Hematopoietic multipotent progenitor cell treated with erythropoietin and hydrocortisone succinate and interleukin-3 and kit ligand, for 17 days (in vitro differentiated cells): Measurements from ENCODE around the gene HLX.

Source experiments
- DNase-seq: peaks from one replicate; pipeline ENCODE4 v3.0.0-alpha.2; 2015; ENCODE audit warnings: low spot score

The HLX gene

DNA sequence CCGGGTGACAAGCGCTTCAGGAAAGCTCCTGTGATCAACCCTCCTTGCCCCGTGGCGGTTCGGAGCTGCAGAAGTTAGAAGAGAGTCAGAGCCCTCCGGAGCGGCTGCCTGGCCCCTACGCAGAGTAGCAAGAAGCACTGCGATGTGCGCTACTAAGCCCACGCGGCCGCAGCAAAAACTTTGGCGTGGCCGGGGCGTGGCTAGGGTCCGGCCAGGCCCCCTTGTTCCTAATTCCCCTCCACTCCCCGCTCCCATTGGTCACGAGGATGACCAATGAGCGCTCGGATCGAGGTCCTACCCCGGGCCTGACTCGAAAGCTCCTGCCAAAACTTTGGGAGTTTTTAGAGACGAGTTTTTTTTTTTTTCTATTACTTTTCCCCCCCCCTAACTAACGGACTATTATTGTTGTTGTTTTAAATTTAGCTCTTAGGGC is at the start of gene HLX:
Gene HLX, plus strand, starts transcription at position 368 of the 433 bp plus-strand sequence. CDS start 415 bp downstream, outside the sequence.
- no peak for DNase-seq

- DNase-seq, result no peak
These were observed 45.8 kb upstream of the HLX start for GRCh38 chr1:220833436-220833835.

DNA sequence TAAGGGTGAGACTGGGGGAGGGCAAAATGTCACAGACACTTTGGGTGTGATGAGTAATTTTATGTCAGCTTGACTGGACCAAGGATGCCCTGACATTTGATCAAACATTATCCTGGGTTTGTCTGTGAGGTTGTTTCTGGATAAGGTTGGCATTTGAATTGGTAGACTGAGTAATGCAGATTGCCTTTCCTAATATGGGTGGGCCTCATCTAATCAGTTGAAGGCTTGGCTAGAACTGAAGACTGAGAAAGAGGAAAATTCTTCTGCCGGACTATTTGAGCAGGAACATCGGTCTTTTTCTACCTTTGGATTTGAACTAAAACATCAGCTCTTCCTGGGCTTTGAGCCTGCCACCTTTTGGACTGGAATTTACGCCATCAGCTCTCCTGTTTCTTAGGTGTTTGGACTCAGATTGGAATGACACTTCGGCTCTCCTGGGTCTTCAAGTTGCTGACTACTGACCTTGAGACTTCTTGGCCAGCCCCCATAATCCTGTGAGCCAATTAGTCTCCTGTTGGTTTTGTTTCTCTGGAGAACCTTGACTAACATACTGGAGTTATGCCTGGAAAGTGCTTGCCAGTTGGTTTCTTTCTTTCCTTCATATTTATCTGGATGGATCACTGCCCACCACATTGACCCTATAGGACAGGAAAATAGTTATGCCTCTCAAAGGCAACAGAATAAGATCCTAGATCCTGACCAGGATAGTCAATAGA is 44.9 kb upstream of the HLX start:
- DNase-seq, result no peak

GRCh38 chr1:220838578-220838977 is 40.7 kb upstream of the HLX start:
- no peak for DNase-seq

GRCh38 chr1:220839474-220839873 is 39.8 kb upstream of the HLX start:
- DNase-seq, result no peak

GRCh38 chr1:220841293-220841692 is 38.0 kb upstream of the HLX start:
- DNase-seq, result no peak

- DNase-seq, result no peak
These were observed 35.7 kb upstream of the HLX start for GRCh38 chr1:220843481-220844011.

GRCh38 chr1:220852408-220852807 is 26.8 kb upstream of the HLX start:
- no peak for DNase-seq

GRCh38 chr1:220872296-220872695 is 6.9 kb upstream of the HLX start:
- no peak for DNase-seq

GRCh38 chr1:220873087-220873486 is 6.2 kb upstream of the HLX start:
- DNase-seq, result no peak

GRCh38 chr1:220873868-220874655 is 5.2 kb upstream of the HLX start:
- peak; percentile 22 for DNase-seq

GRCh38 chr1:220875260-220875659 is 4.0 kb upstream of the HLX start:
- DNase-seq, result no peak

DNA sequence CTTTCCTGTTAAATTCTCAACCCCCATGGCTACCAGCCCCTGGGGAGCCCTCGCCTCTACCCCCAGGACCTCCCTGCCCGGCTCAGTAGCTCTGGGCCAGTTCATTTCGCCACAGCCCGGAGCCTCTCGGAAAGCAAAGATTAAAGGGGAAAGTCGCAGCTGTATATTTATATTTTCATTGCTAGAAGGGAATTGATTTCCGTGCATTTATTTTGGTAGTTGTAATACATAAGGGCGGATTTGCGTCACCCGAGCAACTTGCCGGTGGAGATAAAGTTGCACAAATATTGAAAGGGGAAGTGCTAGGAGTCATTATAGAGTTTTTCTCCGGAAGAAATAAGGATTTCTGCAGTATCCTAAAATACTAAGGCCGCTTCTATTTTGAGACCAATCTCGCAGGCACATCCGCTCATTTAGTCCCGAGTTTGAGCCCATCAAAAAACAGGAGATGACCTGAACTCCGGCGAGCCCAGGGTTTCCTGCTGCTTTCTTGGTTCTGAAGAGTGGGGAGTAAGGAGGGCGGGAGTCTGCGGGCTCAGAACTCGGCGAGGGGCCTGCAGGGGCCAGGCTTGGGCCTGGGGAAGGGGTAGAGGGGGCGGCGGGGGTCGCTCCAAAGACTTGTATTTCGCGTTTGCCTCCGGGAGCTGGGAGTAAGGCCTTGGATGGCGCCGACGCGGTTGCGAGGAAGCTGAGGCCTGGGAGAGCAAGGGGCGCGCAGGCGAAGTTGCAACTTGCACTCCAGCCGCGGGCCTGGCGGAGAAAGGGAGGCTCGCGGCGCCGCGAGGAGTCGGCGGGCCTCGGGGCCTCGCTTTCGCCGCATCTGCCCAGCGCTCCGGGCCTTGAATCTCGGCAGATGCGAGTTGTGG is 2.5 kb upstream of the HLX start:
- no peak for DNase-seq

DNA sequence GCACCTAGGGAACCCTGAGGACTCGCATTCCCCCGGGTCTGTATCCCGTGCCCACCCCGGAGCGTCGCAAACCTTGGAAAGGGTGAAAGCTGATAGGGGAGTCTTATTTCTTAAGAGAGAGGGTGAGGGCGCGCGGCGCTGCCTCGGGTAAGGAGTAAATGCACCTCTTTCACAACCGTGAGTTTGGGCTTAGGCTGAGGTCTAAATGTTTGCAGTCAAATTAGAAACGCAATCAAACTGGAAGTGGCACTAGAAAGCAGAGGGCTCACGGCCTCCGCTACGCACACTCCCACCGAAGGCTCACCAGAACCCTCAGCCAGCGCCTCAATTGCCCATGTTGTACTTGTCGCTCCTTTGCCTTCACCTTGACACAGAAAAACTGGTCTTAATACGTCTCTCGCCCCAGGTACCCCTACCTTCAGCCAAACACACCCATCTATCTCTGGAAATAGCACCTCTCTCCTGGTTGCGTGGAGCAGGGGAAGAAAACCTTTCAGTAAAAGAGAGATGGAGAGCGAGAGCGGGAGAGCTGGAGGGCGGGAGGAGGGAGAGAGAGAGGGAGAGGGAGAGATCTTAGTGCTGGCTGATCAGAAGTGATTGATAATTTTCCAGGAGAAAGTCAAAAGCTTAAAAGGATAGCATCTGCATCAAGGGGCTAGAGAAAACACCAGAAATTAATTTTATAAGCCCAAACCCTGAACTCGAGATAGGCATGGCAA is 1.7 kb upstream of the HLX start:
- DNase-seq, result no peak

GRCh38 chr1:220878191-220879075 is 810 bp upstream of the HLX start:
- DNase-seq, result no peak

DNA sequence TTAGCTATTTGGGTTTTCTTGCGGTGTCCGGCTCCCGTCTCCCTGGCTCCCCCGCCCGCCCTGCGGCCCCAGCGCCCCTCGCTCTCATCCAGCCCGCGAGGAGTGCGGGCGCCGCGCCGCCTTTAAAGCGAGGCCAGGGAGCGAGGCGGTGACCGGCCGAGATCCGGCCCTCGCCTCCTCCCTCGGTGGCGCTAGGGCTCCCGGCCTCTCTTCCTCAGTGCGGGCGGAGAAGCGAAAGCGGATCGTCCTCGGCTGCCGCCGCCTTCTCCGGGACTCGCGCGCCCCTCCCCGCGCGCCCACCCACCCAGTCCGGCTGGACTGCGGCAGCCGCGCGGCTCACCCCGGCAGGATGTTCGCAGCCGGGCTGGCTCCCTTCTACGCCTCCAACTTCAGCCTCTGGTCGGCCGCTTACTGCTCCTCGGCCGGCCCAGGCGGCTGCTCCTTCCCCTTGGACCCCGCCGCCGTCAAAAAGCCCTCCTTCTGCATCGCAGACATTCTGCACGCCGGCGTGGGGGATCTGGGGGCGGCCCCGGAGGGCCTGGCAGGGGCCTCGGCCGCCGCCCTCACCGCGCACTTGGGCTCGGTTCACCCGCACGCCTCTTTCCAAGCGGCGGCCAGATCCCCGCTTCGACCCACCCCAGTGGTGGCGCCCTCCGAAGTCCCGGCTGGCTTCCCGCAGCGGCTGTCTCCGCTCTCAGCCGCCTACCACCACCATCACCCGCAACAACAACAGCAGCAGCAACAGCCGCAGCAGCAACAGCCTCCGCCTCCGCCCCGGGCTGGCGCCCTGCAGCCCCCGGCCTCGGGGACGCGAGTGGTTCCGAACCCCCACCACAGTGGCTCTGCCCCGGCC is 492 bp downstream of the HLX start:
- DNase-seq, result no peak

DNA sequence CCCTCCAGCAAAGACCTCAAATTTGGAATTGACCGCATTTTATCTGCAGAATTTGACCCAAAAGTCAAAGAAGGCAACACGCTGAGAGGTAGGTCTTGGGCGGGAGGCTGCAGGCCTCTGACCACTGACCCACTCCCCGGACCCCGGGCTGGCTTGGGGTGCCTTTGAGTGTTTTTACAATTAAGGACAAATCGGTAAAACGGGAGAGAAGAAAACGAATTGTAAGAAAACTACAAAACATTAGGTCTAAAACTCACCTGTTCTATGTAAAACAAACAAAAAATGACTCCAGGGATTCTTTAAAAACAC is 1.1 kb downstream of the HLX start:
- no peak for DNase-seq

DNA sequence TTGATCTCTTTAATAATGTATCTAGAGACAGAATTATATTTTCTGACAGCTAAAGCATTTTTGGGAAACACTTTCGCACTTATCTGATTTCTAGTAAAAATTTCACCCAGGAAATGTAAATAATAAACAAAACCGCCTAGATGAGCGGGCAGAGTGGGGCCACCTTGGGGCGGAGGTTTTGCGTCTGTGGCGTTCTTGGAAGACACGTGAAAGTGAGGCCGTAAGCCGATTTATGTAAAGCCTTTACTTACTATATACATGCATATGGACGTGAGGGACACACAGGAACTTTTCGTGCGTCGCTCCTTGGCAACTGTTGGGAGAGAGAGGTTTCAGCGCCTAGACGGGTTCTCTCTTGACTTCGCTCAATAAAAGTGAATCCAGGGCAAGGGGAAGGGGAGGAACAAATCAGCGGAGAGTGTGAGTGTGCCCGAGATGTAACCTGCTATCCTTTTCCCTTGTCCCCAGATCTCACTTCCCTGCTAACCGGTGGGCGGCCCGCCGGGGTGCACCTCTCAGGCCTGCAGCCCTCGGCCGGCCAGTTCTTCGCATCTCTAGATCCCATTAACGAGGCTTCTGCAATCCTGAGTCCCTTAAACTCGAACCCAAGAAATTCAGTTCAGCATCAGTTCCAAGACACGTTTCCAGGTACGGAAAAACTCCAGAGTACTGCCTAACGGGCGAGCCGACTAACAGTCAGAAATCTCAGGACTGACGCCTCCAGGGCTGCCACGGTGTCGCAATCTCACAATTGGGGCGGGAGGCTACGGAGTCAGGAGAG is 1.7 kb downstream of the HLX start:
- DNase-seq, result no peak
